HepG2 (cell line): Measurements from ENCODE around the gene TXNDC11. TPM values are rescaled to one million over a fixed set of nuclear protein-coding genes. Genes with fewer than 3 reads are reported as not detected.

Source experiments
- ATAC-seq: fragments of 200-7000 bp; cut with Tn5 transposase; 3 replicates; pipeline ENCODE4 v1.9.1; 2020; ENCODE audit warnings: mild to moderate bottlenecking, moderate library complexity
- BruUV-seq: library from RNA; stranded (reverse); fragments of 400-500 nt; replicated peaks from 2 replicates; lab custom pipeline; 2021; lab: Mats Ljungman, UMichigan
- CTCF ChIA-PET: fragments of 300-600 bp; formaldehyde crosslinking; extraction: SDS; loops from one replicate; lab custom pipeline; 2021; ENCODE audit warnings: low total read pairs, inconsistent platforms, low intra/inter-chr PET ratio; lab: Yijun Ruan, JAX
- POLR2A ChIA-PET: fragments of 350-600 bp; sonication (Branson Sonifier 250); formaldehyde crosslinking; loops from one replicate; lab custom pipeline; 2020; ENCODE audit warnings: antibody characterized with exemption, inconsistent platforms; lab: Yijun Ruan, JAX
- DNase-seq: peaks from one replicate; pipeline ENCODE4 v3.0.0-alpha.2; 2015; ENCODE audit warnings: low spot score
- FAIRE-seq: peaks from 3 replicates; lab custom pipeline; 2011; peaks lifted over from hg19 to GRCh38; lab: Jason Lieb, UNC
- H2AFZ ChIP-seq: one replicate; pipeline ENCODE4 v1.6.1; 2011; ENCODE audit warnings: low read length, inconsistent platforms
- H3K27ac ChIP-seq: fragments of 300-600 bp; 3 replicates; pipeline ENCODE4 v1.8.0; 2011; ENCODE audit warnings: mixed run types, mild to moderate bottlenecking, mixed read lengths, low read length, inconsistent platforms; ENCODE audit not compliant: insufficient read depth; ENCODE audit errors: extremely low read length
- H3K27me3 ChIP-seq, 2 experiments: fragments of 200-600 bp in 1 of 2; 2 replicates in 1 of 2; 3 replicates in 1 of 2; pipeline versions ENCODE4 v1.6.0 to v1.8.0; 2011; ENCODE audit warnings: low read length in 2 of 2, mild to moderate bottlenecking in 2 of 2, moderate library complexity in 2 of 2, inconsistent platforms in 1 of 2; ENCODE audit not compliant: insufficient read depth in 2 of 2, control insufficient read depth in 1 of 2
- H3K36me3 ChIP-seq, 2 experiments: fragments of 200-600 bp in 1 of 2; replicated peaks in 1 of 2; 2 replicates in 1 of 2; 3 replicates in 1 of 2; pipeline versions ENCODE4 v1.5.1 to v1.8.0; 2011; ENCODE audit warnings: low read length in 2 of 2, inconsistent platforms in 1 of 2; ENCODE audit not compliant: insufficient read depth in 2 of 2, control insufficient read depth in 1 of 2
- H3K4me1 ChIP-seq: 2 replicates; pipeline ENCODE4 v1.5.1; 2012; ENCODE audit warnings: low read length, inconsistent platforms; ENCODE audit not compliant: insufficient read depth
- H3K4me2 ChIP-seq: 2 replicates; pipeline ENCODE4 v1.6.0; 2011; ENCODE audit warnings: low read depth, low read length, inconsistent platforms
- H3K4me3 ChIP-seq, 3 experiments: fragments of 200-600 bp in 1 of 3; sonication (generic), shearing (Covaris generic) in 1 of 3; replicated peaks in 1 of 3; 2 replicates each; pipeline ENCODE4 v1.5.1; 2011 to 2016; ENCODE audit warnings: low read length in 3 of 3, inconsistent platforms in 2 of 3, low read depth in 2 of 3, mild to moderate bottlenecking in 2 of 3, control low read depth in 1 of 3, mixed read lengths in 1 of 3; ENCODE audit not compliant: insufficient read depth in 1 of 3
- H3K79me2 ChIP-seq: one replicate; pipeline ENCODE4 v1.6.1; 2011; ENCODE audit warnings: low read length, inconsistent platforms; ENCODE audit not compliant: insufficient read depth
- H3K9ac ChIP-seq: 2 replicates; pipeline ENCODE4 v1.6.0; 2011; ENCODE audit warnings: mild to moderate bottlenecking, low read depth, low read length, inconsistent platforms; ENCODE audit not compliant: insufficient read depth
- H3K9me3 ChIP-seq: 2 replicates; pipeline ENCODE4 v1.5.1; 2012; ENCODE audit warnings: mild to moderate bottlenecking, low read length
- H4K20me1 ChIP-seq: 2 replicates; pipeline ENCODE4 v1.6.0; 2011; ENCODE audit warnings: inconsistent platforms, mild to moderate bottlenecking, low read length, moderate library complexity; ENCODE audit not compliant: insufficient read depth
- CREM ChIP-seq, 2 experiments: sonication (generic) in 1 of 2; formaldehyde crosslinking in 1 of 2; IDR thresholded peaks; 2 replicates each; pipeline versions ENCODE4 v1.4.0 to v1.6.1; 2016 to 2020; ENCODE audit warnings: antibody characterized with exemption in 1 of 2, mild to moderate bottlenecking in 1 of 2, missing genetic modification reagents in 1 of 2
- MAFF ChIP-seq: IDR thresholded peaks from 2 replicates; pipeline ENCODE4 v1.6.1; 2011; ENCODE audit warnings: low read depth, low read length, improper control_type of control experiment
- MAFK ChIP-seq, 2 experiments: IDR thresholded peaks in 1 of 2; conservative IDR thresholded peaks in 1 of 2; 2 replicates each; pipeline ENCODE4 v1.6.1; 2011; ENCODE audit warnings: improper control_type of control experiment in 2 of 2, low read length in 2 of 2
- MTERF4 ChIP-seq: sonication (generic); formaldehyde crosslinking; IDR thresholded peaks from 2 replicates; pipeline ENCODE4 v1.8.0; 2023; ENCODE audit warnings: mild to moderate bottlenecking, missing genetic modification reagents
- RFXAP ChIP-seq: sonication (generic); formaldehyde crosslinking; IDR thresholded peaks from 2 replicates; pipeline ENCODE4 v1.4.0; 2020; ENCODE audit warnings: missing genetic modification reagents, borderline replicate concordance
- ZNF784 ChIP-seq: sonication (generic); formaldehyde crosslinking; IDR thresholded peaks from 2 replicates; pipeline ENCODE4 v1.5.1; 2020; ENCODE audit warnings: missing genetic modification reagents, mild to moderate bottlenecking, borderline replicate concordance
- ZSCAN12 ChIP-seq: sonication (generic); formaldehyde crosslinking; IDR thresholded peaks from 2 replicates; pipeline ENCODE4 v1.9.0; 2021; ENCODE audit warnings: mild to moderate bottlenecking, missing genetic modification reagents
- WGBS: methylation state at CpG from one replicate; pipeline ENCODE4 v1.1.6; 2017; ENCODE audit warnings: low lambda C conversion rate; 5-methylcytosine and 5-hydroxymethylcytosine counted together
- in situ Hi-C: cut with HindIII; loops from 2 replicates; pipeline ENCODE4 v1.10.0; 2017; ENCODE audit warnings: low pct_unique_long_range_greater_than_20kb; ENCODE audit not compliant: extremely low pct_ligation_motif_present
- intact Hi-C: fragments of 100-400 bp; cut with micrococcal nuclease; formaldehyde crosslinking; loops from one replicate; pipeline ENCODE4 v1.10.0; 2022; ENCODE audit not compliant: unreplicated experiment
- polyA plus RNA-seq, 8 experiments: library from polyadenylated mRNA; depleted of rRNA in 3 of 8; stranded (reverse) in 7 of 8; unstranded in 1 of 8; fragments of >200 nt; fragmentation: Illumina TruSeq in 4 of 8; extraction: Trizol in 4 of 8; gene quantifications; 2 replicates each; pipeline versions ENCODE4 v1.2.1 to v1.2.3, GENCODE V29; 2011 to 2016; ENCODE audit warnings: low read depth in 4 of 8, missing spikeins in 1 of 8, mixed read lengths in 1 of 8; ENCODE audit not compliant: insufficient read depth in 1 of 8
- total RNA-seq, 5 experiments: library from RNA; depleted of rRNA; stranded (reverse); fragments of >200 nt; fragmentation: Illumina TruSeq; extraction: Trizol; gene quantifications; 2 replicates each; pipeline ENCODE4 v1.2.3, GENCODE V29; 2016; ENCODE audit warnings: low read depth in 1 of 5

Gene TXNDC11
- total and polyA plus RNA-seq, 2 of the 13 experiments (the other 11 are each of a cell fraction or from before 2014, with no cell fraction given) = 74.9 to 123 TPM

- no peak overlapping the region for H3K4me2 ChIP-seq
- ATAC-seq (no peak), FAIRE-seq (no peak), DNase-seq (no peak)
- no peak overlapping the region for H3K4me3 ChIP-seq
- H4K20me1 ChIP-seq = no peaks in the 10 kb centered on the region; the same call in 1 of the 2 replicates
- peaks cover 25% of the 10 kb centered on the region for H3K4me1 ChIP-seq
- peaks cover 41% of the 10 kb centered on the region for H3K79me2 ChIP-seq
- CTCF ChIA-PET = no interaction called here
- H3K27me3 ChIP-seq = no peaks in the 10 kb centered on the region
- no peak overlapping the region for H3K27ac ChIP-seq
- BruUV-seq = no TSS peak
- WGBS = 98% methylated on average over 7 of the region's 7 CpGs
- no peaks in the 10 kb centered on the region for H3K9me3 ChIP-seq
- intact Hi-C loops (no loop called here), in situ Hi-C loops (no loop called here)
- H3K36me3 ChIP-seq = peaks cover 22 to 68% of the 10 kb centered on the region in 2 experiments
- no peak overlapping the region for H3K9ac ChIP-seq
- H2AFZ ChIP-seq = no peak overlapping the region
- POLR2A ChIA-PET = no interaction called here
- TF ChIP-seq MAFK (conservative IDR thresholded peaks at IDR 0.05 in 1 of 2, IDR thresholded peaks at IDR 0.05 in 1 of 2; ENCODE audit: low read length in 2 of 2) (peak; percentile 96 to 97), MAFF (peak; percentile 95), ZNF784 (CRISPR knock-in tag) (no peak), ZSCAN12 (no peak), RFXAP (CRISPR knock-in tag) (no peak)
Observed at GRCh38 chr16:11779074-11779473, 36.4 kb upstream of the TXNDC11 start.

GRCh38 chr16:11774065-11774626, 31.5 kb upstream of the TXNDC11 start:
- Histone ChIP-seq H3K9ac (no peak overlapping the region), H4K20me1 (no peaks in the 10 kb centered on the region), H3K36me3 (peaks cover 36 to 80% of the 10 kb centered on the region in 2 experiments), H3K4me2 (no peak overlapping the region), H2AFZ (no peak overlapping the region), H3K9me3 (no peaks in the 10 kb centered on the region), H3K27ac (no peak overlapping the region), H3K4me3 (no peak overlapping the region), H3K4me1 (no peaks in the 10 kb centered on the region), H3K79me2 (no peaks in the 10 kb centered on the region), H3K27me3 (no peaks in the 10 kb centered on the region)
- ATAC-seq (no peak), DNase-seq (no peak), FAIRE-seq (no peak)
- WGBS = 99% methylated on average over 3 of the region's 3 CpGs
- in situ Hi-C loops (no loop called here), intact Hi-C loops (no loop called here)
- POLR2A ChIA-PET = interaction anchor here (0.6 to 3.2 kb wide), 2 partner anchors 11 to 23 kb away, joined by 3 to 12 read pairs; partner anchors contain the start of gene ZC3H7A
- no peak for TF ChIP-seq MTERF4
- TF ChIP-seq CREM (IDR thresholded peaks at IDR 0.05) = no peak
- TF ChIP-seq CREM (CRISPR knock-in tag; IDR thresholded peaks at IDR 0.05) = 0 out of 2 replicates have a peak, but pooled peaks have one; percentile 12
- no TSS peak for BruUV-seq
- CTCF ChIA-PET = no interaction called here
